ENCODE results near the gene GDF15.
A peak's percentile ranks its signal among the peaks of the same experiment; 100 is the strongest.

GDF15 gene

DNA sequence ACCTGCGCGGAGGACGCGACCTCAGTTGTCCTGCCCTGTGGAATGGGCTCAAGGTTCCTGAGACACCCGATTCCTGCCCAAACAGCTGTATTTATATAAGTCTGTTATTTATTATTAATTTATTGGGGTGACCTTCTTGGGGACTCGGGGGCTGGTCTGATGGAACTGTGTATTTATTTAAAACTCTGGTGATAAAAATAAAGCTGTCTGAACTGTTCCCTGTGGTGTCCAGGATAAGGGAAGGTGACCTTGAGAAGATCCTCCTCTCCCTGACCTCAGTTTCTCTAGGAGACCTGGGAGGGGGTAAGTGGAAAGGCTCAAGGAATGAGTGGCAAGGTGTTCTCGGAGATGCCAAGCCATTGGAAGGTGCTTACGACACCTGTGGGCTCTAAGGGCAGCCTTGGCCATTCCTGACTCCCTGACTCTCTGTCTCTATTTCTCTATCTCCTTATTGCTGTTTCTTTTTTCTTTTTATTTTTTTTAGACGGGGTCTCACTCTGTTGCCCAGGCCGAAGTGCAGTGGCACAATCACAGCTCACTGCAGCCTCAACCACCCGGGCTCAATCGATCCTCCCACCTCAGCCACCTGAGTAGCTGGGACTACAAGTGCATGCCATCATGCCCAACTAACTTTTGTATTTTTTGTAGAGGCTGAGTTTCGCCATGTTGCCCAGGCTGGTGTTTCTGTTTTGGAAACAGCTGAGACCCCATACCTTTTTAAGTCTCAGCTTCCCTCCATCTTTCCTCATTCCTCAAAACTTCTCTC is 3.2 kb downstream of the GDF15 start:
- no peak overlapping the region for H3K4ac ChIP-seq (ENCODE audit: low read length)
- peaks cover 0 to 4% of the 10 kb centered on the region in 2 donors for H3K9me3 ChIP-seq (replicated peaks in 1 of 2; ENCODE audit: control insufficient read depth in 2 of 2, insufficient read depth in 1 of 2, low read depth in 1 of 2, low read length in 2 of 2)
- WGBS, 2 donors (ENCODE audit: extremely low coverage in 2 of 2, insufficient read length in 2 of 2, insufficient replicate concordance in 1 of 2) = no CpG with 5 or more reads among the region's 13 CpGs
- peaks cover 2% of the 10 kb centered on the region for H3K79me1 ChIP-seq (ENCODE audit: low read depth, low read length)
- H3K4me3 ChIP-seq (ENCODE audit: low read length in 2 of 2) = no peak overlapping the region
- no peak overlapping the region for H3K9ac ChIP-seq (ENCODE audit: low read depth, low read length, poor library complexity)
- H2BK12ac ChIP-seq (ENCODE audit: low read length) = peak overlapping the region; percentile 86
- H4K8ac ChIP-seq (ENCODE audit: low read depth, low read length) = no peak overlapping the region
- peaks cover 0 to 36% (median 0%) of the 10 kb centered on the region in 3 experiments for H3K27me3 ChIP-seq (ENCODE audit: control insufficient read depth in 3 of 3, insufficient read depth in 3 of 3, low read depth in 1 of 3, low read length in 3 of 3)
- H2BK15ac ChIP-seq (ENCODE audit: low read length) = no peak overlapping the region
- no peak overlapping the region for H3K14ac ChIP-seq (ENCODE audit: low read length)
- peak overlapping the region; percentile 86 for H3K23ac ChIP-seq (ENCODE audit: low read depth, low read length, poor library complexity)
- H3K27ac ChIP-seq (replicated peaks; ENCODE audit: low read length) = no peak overlapping the region
- no peak overlapping the region for H2BK5ac ChIP-seq (ENCODE audit: low read length)
- H2AFZ ChIP-seq (ENCODE audit: low read length) = no peak overlapping the region
- H2BK120ac ChIP-seq (ENCODE audit: low read depth, low read length) = no peak overlapping the region
- H3K36me3 ChIP-seq (replicated peaks in 1 of 2; ENCODE audit: control insufficient read depth in 2 of 2, insufficient read depth in 2 of 2, low read length in 2 of 2) = peaks cover 0 to 6% of the 10 kb centered on the region in 2 donors
- no peak overlapping the region for H3K4me2 ChIP-seq (ENCODE audit: insufficient read depth, low read length, poor library complexity, severe bottlenecking)
- H3K4me1 ChIP-seq (ENCODE audit: control insufficient read depth in 2 of 2, insufficient read depth in 1 of 2, low read depth in 1 of 2, low read length in 2 of 2) = peaks cover 12 to 13% of the 10 kb centered on the region in 2 donors
- DNase-seq (ENCODE audit: low spot score) = no peak
- no peak overlapping the region for H4K91ac ChIP-seq (ENCODE audit: low read depth, low read length, poor library complexity)
- peak overlapping the region; percentile 32 for H2AK5ac ChIP-seq (ENCODE audit: low read depth, low read length)
- peak overlapping the region; percentile 96 for H3K18ac ChIP-seq (ENCODE audit: low read length)

DNA sequence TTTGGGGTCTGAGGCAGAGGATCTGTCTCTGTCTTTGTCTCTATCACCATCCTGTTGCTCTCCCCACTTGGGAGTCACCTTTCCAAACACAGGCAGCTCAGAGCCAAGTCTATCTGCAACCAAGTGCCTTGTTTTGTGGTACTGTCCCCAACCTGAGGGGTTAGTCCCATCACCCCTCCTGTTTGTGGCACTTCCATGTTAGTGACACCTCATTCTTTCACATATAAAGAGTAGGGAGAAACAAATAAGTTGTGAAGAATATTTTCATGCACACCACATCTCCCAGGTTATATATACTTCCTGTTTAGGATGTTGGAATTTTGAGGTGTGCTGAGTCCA is 3.7 kb downstream of the GDF15 start:
- H2BK12ac ChIP-seq (ENCODE audit: low read length) = no peak overlapping the region
- no peak overlapping the region for H3K18ac ChIP-seq (ENCODE audit: low read length)
- no peak overlapping the region for H2BK5ac ChIP-seq (ENCODE audit: low read length)
- no peak for DNase-seq (ENCODE audit: low spot score)
- H3K79me1 ChIP-seq (ENCODE audit: low read depth, low read length) = peaks cover 2% of the 10 kb centered on the region
- H3K27ac ChIP-seq (replicated peaks; ENCODE audit: low read length) = no peak overlapping the region
- H3K9me3 ChIP-seq (replicated peaks in 1 of 2; ENCODE audit: control insufficient read depth in 2 of 2, insufficient read depth in 1 of 2, low read depth in 1 of 2, low read length in 2 of 2) = peaks cover 0 to 4% of the 10 kb centered on the region in 2 donors
- H3K4me1 ChIP-seq (ENCODE audit: control insufficient read depth in 2 of 2, insufficient read depth in 1 of 2, low read depth in 1 of 2, low read length in 2 of 2) = peaks cover 12 to 13% of the 10 kb centered on the region in 2 donors
- H2AFZ ChIP-seq (ENCODE audit: low read length) = no peak overlapping the region
- peak overlapping the region; percentile 78 for H2AK5ac ChIP-seq (ENCODE audit: low read depth, low read length)
- peak overlapping the region; percentile 50 for H2BK120ac ChIP-seq (ENCODE audit: low read depth, low read length)
- H4K8ac ChIP-seq (ENCODE audit: low read depth, low read length) = no peak overlapping the region
- peak overlapping the region; percentile 20 for H3K23ac ChIP-seq (ENCODE audit: low read depth, low read length, poor library complexity)
- no peak overlapping the region for H3K4ac ChIP-seq (ENCODE audit: low read length)
- peaks cover 0 to 6% of the 10 kb centered on the region in 2 donors for H3K36me3 ChIP-seq (replicated peaks in 1 of 2; ENCODE audit: control insufficient read depth in 2 of 2, insufficient read depth in 2 of 2, low read length in 2 of 2)
- no peak overlapping the region for H2BK15ac ChIP-seq (ENCODE audit: low read length)
- H3K27me3 ChIP-seq (ENCODE audit: control insufficient read depth in 3 of 3, insufficient read depth in 3 of 3, low read depth in 1 of 3, low read length in 3 of 3) = peaks cover 0 to 36% (median 0%) of the 10 kb centered on the region in 3 experiments
- no peak overlapping the region for H4K91ac ChIP-seq (ENCODE audit: low read depth, low read length, poor library complexity)
- no peak overlapping the region for H3K14ac ChIP-seq (ENCODE audit: low read length)
- H3K4me2 ChIP-seq (ENCODE audit: insufficient read depth, low read length, poor library complexity, severe bottlenecking) = no peak overlapping the region
- H3K4me3 ChIP-seq (ENCODE audit: low read length in 2 of 2) = no peak overlapping the region
- H3K9ac ChIP-seq (ENCODE audit: low read depth, low read length, poor library complexity) = no peak overlapping the region

DNA sequence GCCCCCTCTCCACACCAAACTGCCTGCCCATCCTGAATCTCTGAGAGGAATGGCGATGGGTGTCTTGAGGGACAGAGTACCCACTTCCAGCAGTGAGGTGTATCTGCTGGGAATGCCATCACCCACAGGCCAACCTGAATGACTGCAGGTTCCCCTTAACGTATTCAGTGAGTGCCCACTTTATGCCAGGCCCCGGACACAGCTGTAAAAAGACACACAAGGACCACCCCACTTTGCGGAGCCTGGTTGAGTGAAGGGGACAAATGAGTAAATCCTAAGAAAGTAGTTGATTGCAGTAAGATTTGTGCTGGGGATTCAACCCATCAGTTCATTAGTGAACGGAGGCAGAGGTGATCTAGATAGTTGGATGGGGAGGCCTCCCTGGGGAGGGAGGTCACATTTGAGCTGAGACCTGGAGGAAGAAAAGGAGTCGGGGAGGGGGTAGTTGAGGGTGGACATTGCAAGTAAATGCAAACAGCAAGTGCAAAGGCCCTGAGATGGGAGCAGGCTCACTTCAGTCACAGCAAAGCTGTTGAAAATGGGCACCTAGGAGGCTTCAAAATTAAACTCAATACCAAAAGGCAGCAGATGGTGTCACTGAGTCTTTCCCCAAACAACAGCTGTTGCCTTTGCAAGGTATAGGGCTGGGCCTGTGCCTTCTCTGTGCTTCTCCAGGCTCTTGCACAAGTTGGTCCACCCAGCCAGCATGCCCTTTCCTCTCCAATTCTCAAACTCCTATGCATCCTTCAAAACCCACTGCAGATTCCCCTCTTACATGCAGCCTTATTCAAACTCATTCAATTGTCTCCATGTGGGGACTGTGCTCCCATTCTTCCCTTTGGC is 4.3 kb downstream of the GDF15 start:
- no peak overlapping the region for H3K14ac ChIP-seq (ENCODE audit: low read length)
- H3K9me3 ChIP-seq (replicated peaks in 1 of 2; ENCODE audit: control insufficient read depth in 2 of 2, insufficient read depth in 1 of 2, low read depth in 1 of 2, low read length in 2 of 2) = peaks cover 0 to 4% of the 10 kb centered on the region in 2 donors
- no peak overlapping the region for H2AFZ ChIP-seq (ENCODE audit: low read length)
- H4K8ac ChIP-seq (ENCODE audit: low read depth, low read length) = peak overlapping the region; percentile 72
- H3K36me3 ChIP-seq (replicated peaks in 1 of 2; ENCODE audit: control insufficient read depth in 2 of 2, insufficient read depth in 2 of 2, low read length in 2 of 2) = peaks cover 0 to 6% of the 10 kb centered on the region in 2 donors
- WGBS, 2 donors (ENCODE audit: extremely low coverage in 2 of 2, insufficient read length in 2 of 2, insufficient replicate concordance in 1 of 2) = no CpG with 5 or more reads among the region's 6 CpGs
- H2BK12ac ChIP-seq (ENCODE audit: low read length) = no peak overlapping the region
- peak overlapping the region; percentile 78 for H2AK5ac ChIP-seq (ENCODE audit: low read depth, low read length)
- no peak overlapping the region for H3K9ac ChIP-seq (ENCODE audit: low read depth, low read length, poor library complexity)
- peak overlapping the region; percentile 50 for H2BK120ac ChIP-seq (ENCODE audit: low read depth, low read length)
- H3K27ac ChIP-seq (replicated peaks; ENCODE audit: low read length) = no peak overlapping the region
- H3K4me3 ChIP-seq (ENCODE audit: low read length in 2 of 2) = no peak overlapping the region
- H3K4ac ChIP-seq (ENCODE audit: low read length) = no peak overlapping the region
- no peak overlapping the region for H4K91ac ChIP-seq (ENCODE audit: low read depth, low read length, poor library complexity)
- H3K23ac ChIP-seq (ENCODE audit: low read depth, low read length, poor library complexity) = no peak overlapping the region
- H2BK5ac ChIP-seq (ENCODE audit: low read length) = no peak overlapping the region
- H3K79me1 ChIP-seq (ENCODE audit: low read depth, low read length) = peaks cover 2% of the 10 kb centered on the region
- no peak for DNase-seq (ENCODE audit: low spot score)
- H3K4me1 ChIP-seq (ENCODE audit: control insufficient read depth in 2 of 2, insufficient read depth in 1 of 2, low read depth in 1 of 2, low read length in 2 of 2) = peaks cover 12% of the 10 kb centered on the region in 2 donors
- H2BK15ac ChIP-seq (ENCODE audit: low read length) = peak overlapping the region; percentile 79
- H3K27me3 ChIP-seq (ENCODE audit: control insufficient read depth in 3 of 3, insufficient read depth in 3 of 3, low read depth in 1 of 3, low read length in 3 of 3) = peaks cover 0 to 36% (median 0%) of the 10 kb centered on the region in 3 experiments
- no peak overlapping the region for H3K18ac ChIP-seq (ENCODE audit: low read length)
- no peak overlapping the region for H3K4me2 ChIP-seq (ENCODE audit: insufficient read depth, low read length, poor library complexity, severe bottlenecking)

DNA sequence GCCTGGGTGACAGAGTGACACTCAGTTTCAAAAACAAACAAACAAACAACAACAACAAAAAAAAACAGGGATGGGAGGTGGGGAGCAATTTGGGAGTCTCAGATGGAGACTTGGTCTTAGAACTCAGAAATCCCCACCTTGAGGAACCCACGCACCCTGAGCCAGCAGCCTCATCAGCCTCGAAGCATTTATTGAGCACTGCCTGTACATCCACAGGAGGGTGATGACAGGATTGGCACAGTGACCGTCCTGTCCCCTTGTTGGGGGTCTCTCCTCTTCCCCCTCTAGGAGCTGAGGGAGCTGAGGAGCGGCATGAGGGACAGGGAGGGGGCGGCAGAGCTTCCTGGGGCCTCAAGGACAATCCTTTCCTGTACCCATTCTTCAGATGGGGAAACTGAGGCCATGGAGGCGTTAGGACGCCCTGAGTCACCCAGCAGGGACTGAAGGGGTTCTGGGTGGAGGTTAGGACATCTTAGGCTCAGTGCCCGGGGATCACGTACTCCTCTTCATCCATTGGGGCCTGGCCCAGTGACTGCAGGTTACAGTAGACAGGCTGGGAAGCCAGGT is 5.6 kb downstream of the GDF15 start:
- Histone ChIP-seq H4K8ac (ENCODE audit: low read depth, low read length) (no peak overlapping the region), H3K4me2 (ENCODE audit: insufficient read depth, low read length, poor library complexity, severe bottlenecking) (no peak overlapping the region), H2BK12ac (ENCODE audit: low read length) (no peak overlapping the region), H2AK5ac (ENCODE audit: low read depth, low read length) (no peak overlapping the region), H3K9me3 (replicated peaks in 1 of 2; ENCODE audit: control insufficient read depth in 2 of 2, insufficient read depth in 1 of 2, low read depth in 1 of 2, low read length in 2 of 2) (peaks cover 0 to 4% of the 10 kb centered on the region in 2 donors), H2BK5ac (ENCODE audit: low read length) (peak overlapping the region; percentile 66), H3K36me3 (replicated peaks in 1 of 2; ENCODE audit: control insufficient read depth in 2 of 2, insufficient read depth in 2 of 2, low read length in 2 of 2) (peaks cover 0 to 6% of the 10 kb centered on the region in 2 donors), H2BK120ac (ENCODE audit: low read depth, low read length) (no peak overlapping the region), H2AFZ (ENCODE audit: low read length) (no peak overlapping the region), H3K27ac (replicated peaks; ENCODE audit: low read length) (no peak overlapping the region), H4K91ac (ENCODE audit: low read depth, low read length, poor library complexity) (no peak overlapping the region), H3K23ac (ENCODE audit: low read depth, low read length, poor library complexity) (no peak overlapping the region), H3K9ac (ENCODE audit: low read depth, low read length, poor library complexity) (no peak overlapping the region), H3K4ac (ENCODE audit: low read length) (no peak overlapping the region), H3K27me3 (ENCODE audit: control insufficient read depth in 3 of 3, insufficient read depth in 3 of 3, low read depth in 1 of 3, low read length in 3 of 3) (peaks cover 0 to 33% (median 0%) of the 10 kb centered on the region in 3 experiments), H3K4me1 (ENCODE audit: control insufficient read depth in 2 of 2, insufficient read depth in 1 of 2, low read depth in 1 of 2, low read length in 2 of 2) (peaks cover 6 to 9% of the 10 kb centered on the region in 2 donors), H3K14ac (ENCODE audit: low read length) (no peak overlapping the region), H3K18ac (ENCODE audit: low read length) (peak overlapping the region; percentile 64), H3K4me3 (ENCODE audit: low read length in 2 of 2) (no peak overlapping the region), H2BK15ac (ENCODE audit: low read length) (peak overlapping the region; percentile 49), H3K79me1 (ENCODE audit: low read depth, low read length) (no peaks in the 10 kb centered on the region)
- WGBS, 2 donors (ENCODE audit: extremely low coverage in 2 of 2, insufficient read length in 2 of 2, insufficient replicate concordance in 1 of 2) = no CpG with 5 or more reads among the region's 9 CpGs
- DNase-seq (ENCODE audit: low spot score) = no peak

Measured in neuronal stem cell (in vitro differentiated cells).